MG63 (cell line): ENCODE measurements around the gene MTCP1. TPM values are rescaled to one million over a fixed set of nuclear protein-coding genes. Genes with fewer than 3 reads are reported as not detected.

Experiments
- DNase-seq: peaks from one replicate; pipeline ENCODE4 v3.0.0-alpha.2; 2020
- H3K27me3 ChIP-seq: fragments of 250-450 bp; sonication (Bioruptor Pico); 2 replicates; pipeline ENCODE4 v1.5.1; 2020; ENCODE audit warnings: mild to moderate bottlenecking, moderate library complexity
- H3K36me3 ChIP-seq: fragments of 250-450 bp; sonication (Bioruptor Pico); 2 replicates; pipeline ENCODE4 v1.5.1; 2020; ENCODE audit warnings: mild to moderate bottlenecking, moderate library complexity
- H3K4me3 ChIP-seq: fragments of 250-450 bp; sonication (Bioruptor Pico); 2 replicates; pipeline ENCODE4 v1.5.1; 2020; ENCODE audit warnings: mild to moderate bottlenecking, moderate library complexity
- H3K9me3 ChIP-seq: fragments of 250-450 bp; sonication (Bioruptor Pico); 2 replicates; pipeline ENCODE4 v1.5.1; 2020; ENCODE audit warnings: mild to moderate bottlenecking, moderate library complexity
- total RNA-seq: library from RNA; depleted of rRNA; stranded (reverse); fragments of >200 nt; shearing (Covaris generic); gene quantifications from 2 replicates; pipeline ENCODE4 v1.2.3, GENCODE V29; 2014; ENCODE audit warnings: low replicate concordance; rRNA removed

The MTCP1 gene
- total RNA-seq = 14.6 and 79.5 TPM in 2 replicates

DNA sequence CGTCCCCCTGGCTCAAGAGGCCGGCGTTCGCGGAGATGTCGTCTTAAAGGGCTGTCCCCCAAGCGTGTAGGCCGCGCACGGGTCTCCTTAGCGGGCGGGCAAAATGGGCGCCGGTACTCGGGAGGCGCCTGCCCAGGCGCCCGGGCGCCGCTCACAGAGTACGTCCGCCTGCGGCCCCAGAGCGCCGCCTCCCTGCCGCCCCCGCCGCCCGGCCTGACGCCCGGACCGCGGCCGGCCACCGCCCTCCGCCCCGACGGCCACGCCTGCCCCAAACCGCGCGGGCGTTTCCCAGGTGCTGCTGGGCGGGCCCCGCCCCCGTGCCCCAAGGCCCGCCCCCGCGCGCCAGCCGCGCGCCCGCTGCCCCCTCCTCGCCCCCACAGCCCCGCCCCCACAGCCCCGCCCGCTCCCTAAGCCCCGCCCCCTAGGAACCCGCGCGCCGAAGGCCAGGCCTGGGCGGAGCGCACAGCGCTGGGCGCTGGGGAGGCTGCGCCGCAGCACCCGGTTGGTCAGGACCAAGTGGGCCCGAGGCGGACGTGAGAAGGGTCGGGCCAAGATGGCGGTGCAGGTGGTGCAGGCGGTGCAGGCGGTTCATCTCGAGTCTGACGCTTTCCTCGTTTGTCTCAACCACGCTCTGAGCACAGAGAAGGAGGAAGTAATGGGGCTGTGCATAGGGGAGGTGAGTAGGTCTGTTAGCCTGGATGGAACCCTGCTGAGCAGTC lies at the start of gene MTCP1, which contains the start of the genes BRCC3 and CMC4:
MTCP1 (minus strand) TSS at position 162 of the 719 bp plus-strand sequence. CDS start 5,126 bp downstream, outside the sequence.
BRCC3 (plus strand) TSS at position 534 of the 719 bp plus-strand sequence; CDS start at position 554, 20 bp downstream.
CMC4 (minus strand) TSS at position 162 of the 719 bp plus-strand sequence. CDS start 7,113 bp downstream, outside the sequence.
- DNase-seq = peak; percentile 84
- H3K27me3 ChIP-seq = no peaks in the 10 kb centered on the region
- peak within 1 kb of the TSS; percentile 75 for H3K4me3 ChIP-seq
- H3K9me3 ChIP-seq = no peaks in the 10 kb centered on the region
- H3K36me3 ChIP-seq = peaks cover 9% of the 10 kb centered on the region

DNA sequence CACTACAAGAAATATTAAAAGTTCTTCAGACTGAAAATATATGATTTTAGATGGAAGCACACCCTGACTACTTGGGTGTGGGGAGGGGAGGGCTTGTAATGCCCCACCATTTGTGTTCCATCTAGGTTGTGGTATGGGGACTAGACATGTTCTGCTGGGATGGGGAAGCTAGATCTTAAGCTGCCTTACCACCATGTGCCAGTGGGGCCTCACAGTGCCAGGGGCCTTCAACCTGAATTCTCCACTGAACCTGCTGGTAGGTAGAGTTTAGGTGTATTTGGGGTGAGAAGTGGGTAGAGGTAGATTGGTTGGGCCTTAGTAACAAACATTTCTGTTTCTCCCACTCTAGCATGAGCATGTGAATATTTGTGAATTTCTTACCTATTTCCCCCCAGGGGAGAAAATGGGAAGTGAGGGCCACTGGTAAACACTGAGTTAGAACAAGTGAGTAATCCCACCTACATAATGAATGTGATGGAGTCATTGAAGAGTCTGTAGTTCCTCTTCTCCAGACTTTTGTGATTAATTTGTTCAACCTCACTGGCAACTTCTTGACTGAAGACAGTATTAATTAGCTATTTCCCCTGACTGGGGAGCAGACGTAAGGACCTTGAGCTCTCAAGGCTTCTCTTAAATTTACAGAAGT lies 44.4 kb upstream of the MTCP1 start:
- H3K4me3 ChIP-seq = no peak overlapping the region
- DNase-seq = no peak
- peaks cover 15% of the 10 kb centered on the region for H3K36me3 ChIP-seq
- H3K9me3 ChIP-seq = peaks cover 2% of the 10 kb centered on the region; the same call in 1 of the 2 replicates
- H3K27me3 ChIP-seq = no peaks in the 10 kb centered on the region

DNA sequence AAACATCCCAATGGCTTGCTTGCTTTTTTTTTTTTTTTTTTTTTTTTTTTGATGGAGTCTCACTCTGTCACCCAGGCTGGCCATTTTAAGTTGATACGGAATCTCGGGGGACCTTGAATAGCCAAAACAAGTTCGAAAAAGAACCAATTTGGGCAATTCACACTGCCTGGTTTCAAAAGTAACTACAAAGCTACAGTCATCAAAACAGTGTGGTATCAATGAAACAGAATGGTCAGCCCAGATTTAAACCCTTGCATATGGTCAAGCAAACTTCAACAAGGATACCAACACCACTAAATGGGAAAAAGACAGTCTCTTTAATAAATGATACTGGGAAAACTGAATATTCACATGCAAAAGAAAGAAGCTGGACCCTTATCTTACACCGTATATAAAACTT lies 42.2 kb upstream of the MTCP1 start:
- Histone ChIP-seq H3K27me3 (no peaks in the 10 kb centered on the region), H3K36me3 (peaks cover 21% of the 10 kb centered on the region), H3K9me3 (peaks cover 2% of the 10 kb centered on the region; the same call in 1 of the 2 replicates), H3K4me3 (no peak overlapping the region)
- no peak for DNase-seq

- H3K27me3 ChIP-seq = no peaks in the 10 kb centered on the region
- peaks cover 2% of the 10 kb centered on the region; the same call in 1 of the 2 replicates for H3K9me3 ChIP-seq
- no peak for DNase-seq
- peaks cover 24% of the 10 kb centered on the region for H3K36me3 ChIP-seq
- no peak overlapping the region for H3K4me3 ChIP-seq
Observed at GRCh38 chrX:155112171-155112570, 41.2 kb upstream of the MTCP1 start.

DNA sequence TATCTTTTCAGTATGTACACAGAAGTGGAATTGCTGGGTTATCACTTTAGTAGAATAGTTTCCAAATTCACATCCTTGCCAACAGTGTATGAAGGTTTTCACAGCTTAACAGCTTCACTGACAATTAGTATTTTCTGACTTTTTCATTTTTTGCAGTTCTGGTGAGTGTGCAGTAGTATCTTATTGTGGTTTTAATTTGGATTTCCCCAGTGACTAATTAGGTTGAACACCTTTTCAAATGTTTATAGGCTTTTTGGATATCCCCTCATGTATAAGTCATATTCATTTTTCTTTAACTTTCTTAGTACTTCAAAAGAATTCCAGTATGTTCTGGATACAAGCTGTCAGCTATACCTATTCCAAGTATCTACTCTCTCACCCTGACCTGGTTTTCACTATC lies 37.5 kb upstream of the MTCP1 start:
- H3K36me3 ChIP-seq = peaks cover 24% of the 10 kb centered on the region

GRCh38 chrX:155105919-155106318 lies 35.0 kb upstream of the MTCP1 start:
- no peaks in the 10 kb centered on the region for H3K9me3 ChIP-seq
- no peaks in the 10 kb centered on the region for H3K27me3 ChIP-seq
- H3K36me3 ChIP-seq = peaks cover 13% of the 10 kb centered on the region
- H3K4me3 ChIP-seq = no peak overlapping the region
- DNase-seq = no peak

More for the DNA sequence above, 37.5 kb upstream of the MTCP1 start:
- Histone ChIP-seq H3K4me3 (no peak overlapping the region), H3K27me3 (no peaks in the 10 kb centered on the region), H3K9me3 (peaks cover 2% of the 10 kb centered on the region; the same call in 1 of the 2 replicates)
- no peak for DNase-seq

DNA sequence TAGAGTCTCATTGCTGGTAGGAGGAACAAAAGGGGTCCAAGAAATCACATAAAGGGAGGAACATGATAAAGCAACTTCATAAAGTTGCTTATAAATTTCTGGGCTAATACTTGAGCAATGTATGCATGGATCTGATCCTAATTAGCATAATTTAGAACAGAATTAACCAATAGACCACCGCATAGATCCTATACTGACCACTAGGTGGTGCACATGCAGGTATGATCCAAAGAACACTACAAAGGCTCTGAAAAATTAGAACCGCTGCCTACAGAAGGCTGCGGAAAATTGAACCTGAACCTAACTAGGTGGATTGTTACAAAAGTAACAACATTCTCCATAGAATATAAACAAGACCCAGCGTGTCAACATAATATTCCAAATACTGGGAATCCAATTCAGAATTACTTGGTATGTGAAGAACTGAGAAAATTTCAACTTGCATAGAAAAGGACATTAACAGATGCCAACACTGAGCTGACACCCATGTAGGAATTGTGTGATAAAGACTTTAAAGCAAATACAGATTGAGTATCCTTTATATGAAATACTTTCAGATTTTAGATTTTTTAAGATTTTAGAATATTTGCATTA lies 23.6 kb upstream of the MTCP1 start:
- no peak for DNase-seq
- Histone ChIP-seq H3K4me3 (no peak overlapping the region), H3K36me3 (peaks cover 8% of the 10 kb centered on the region; the same call in 1 of the 2 replicates), H3K9me3 (no peaks in the 10 kb centered on the region), H3K27me3 (no peaks in the 10 kb centered on the region)

GRCh38 chrX:155086961-155087735 lies 16.2 kb upstream of the MTCP1 start:
- no peak overlapping the region for H3K4me3 ChIP-seq

GRCh38 chrX:155086202-155086840 lies 15.4 kb upstream of the MTCP1 start:
- DNase-seq = peak; percentile 6
- Histone ChIP-seq H3K36me3 (no peaks in the 10 kb centered on the region), H3K9me3 (no peaks in the 10 kb centered on the region), H3K4me3 (no peak overlapping the region), H3K27me3 (no peaks in the 10 kb centered on the region)

More at GRCh38 chrX:155086961-155087735, 16.2 kb upstream of the MTCP1 start:
- Histone ChIP-seq H3K36me3 (no peaks in the 10 kb centered on the region), H3K27me3 (no peaks in the 10 kb centered on the region), H3K9me3 (no peaks in the 10 kb centered on the region)
- DNase-seq = no peak

DNA sequence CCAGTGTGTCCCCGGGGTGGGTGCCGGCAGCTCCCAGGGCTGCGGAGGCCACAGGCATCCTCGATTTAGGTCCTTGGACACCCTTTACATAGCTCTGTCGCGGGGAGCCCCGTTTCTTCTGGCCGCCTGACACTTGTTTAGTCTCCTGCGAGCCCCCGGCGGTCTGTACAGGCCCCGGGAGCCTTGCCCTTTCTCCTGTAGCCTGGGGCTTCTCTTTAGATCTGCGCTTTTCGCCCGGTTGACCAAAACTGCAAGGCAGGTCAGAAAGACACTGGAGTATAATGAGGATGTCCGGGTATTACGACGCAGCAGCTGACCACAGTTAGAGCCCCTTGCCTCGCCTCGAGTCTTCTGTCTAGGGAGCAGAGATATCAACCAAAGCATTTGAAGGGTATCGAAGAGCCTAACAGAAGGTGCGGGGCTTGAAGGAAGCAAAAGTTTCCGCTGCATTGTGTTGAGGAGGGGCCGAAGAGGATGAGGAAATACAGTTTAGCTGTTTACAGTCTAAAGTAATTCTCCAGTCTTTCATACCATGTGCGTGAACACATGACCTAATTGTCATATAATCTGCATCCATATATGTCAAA lies 851 bp upstream of the MTCP1 start:
- no peak for DNase-seq
- H3K27me3 ChIP-seq = no peaks in the 10 kb centered on the region

DNA sequence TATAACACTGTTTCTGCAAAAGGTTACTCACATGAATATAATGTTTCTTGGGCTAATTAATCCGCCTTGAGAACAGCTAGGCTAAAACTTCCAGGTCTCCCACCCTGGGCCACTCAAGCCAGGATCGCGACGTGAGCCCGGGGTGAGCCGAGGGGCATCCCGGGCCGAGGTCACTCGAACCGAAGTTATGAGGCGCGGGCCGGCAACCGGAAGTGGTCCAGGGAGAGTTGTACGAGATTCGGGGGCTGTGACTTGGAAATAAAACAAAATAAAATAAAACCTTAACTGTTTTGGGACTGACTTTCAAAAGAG lies 317 bp downstream of the MTCP1 start:
- H3K4me3 ChIP-seq = peak overlapping the region; percentile 75
- no peak for DNase-seq
- H3K36me3 ChIP-seq = peaks cover 9% of the 10 kb centered on the region
- H3K9me3 ChIP-seq = no peaks in the 10 kb centered on the region
- no peaks in the 10 kb centered on the region for H3K27me3 ChIP-seq

More for the DNA sequence above, 851 bp upstream of the MTCP1 start:
- Histone ChIP-seq H3K36me3 (peaks cover 9% of the 10 kb centered on the region), H3K4me3 (peak overlapping the region; percentile 73), H3K9me3 (no peaks in the 10 kb centered on the region)

GRCh38 chrX:155070038-155070437 lies 898 bp downstream of the MTCP1 start:
- no peaks in the 10 kb centered on the region for H3K27me3 ChIP-seq
- no peaks in the 10 kb centered on the region for H3K9me3 ChIP-seq
- no peak for DNase-seq
- H3K4me3 ChIP-seq = peak overlapping the region; percentile 75
- peaks cover 7% of the 10 kb centered on the region for H3K36me3 ChIP-seq

DNA sequence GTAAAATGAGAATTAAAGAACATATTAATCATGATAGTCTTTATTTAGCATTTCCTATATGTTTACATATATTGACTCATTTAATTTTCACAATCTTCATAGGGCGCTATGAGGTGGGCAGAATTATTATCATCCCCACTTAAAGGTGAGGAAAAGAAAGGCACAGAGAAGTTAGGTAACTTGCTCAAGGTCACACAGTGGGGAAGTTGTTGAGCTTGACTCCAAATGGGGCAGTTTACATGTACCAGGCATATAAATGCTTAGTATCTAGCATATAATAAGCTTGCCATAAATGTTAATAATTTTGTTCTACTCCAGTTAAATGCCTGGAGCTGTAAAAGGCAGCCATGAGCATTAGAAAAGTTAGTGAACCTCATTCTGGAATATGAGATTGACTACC lies 1.5 kb downstream of the MTCP1 start:
- Histone ChIP-seq H3K36me3 (peaks cover 3% of the 10 kb centered on the region; the same call in 1 of the 2 replicates), H3K27me3 (no peaks in the 10 kb centered on the region), H3K4me3 (peak overlapping the region; percentile 75), H3K9me3 (no peaks in the 10 kb centered on the region)
- no peak for DNase-seq

GRCh38 chrX:155068165-155068564 lies 2.8 kb downstream of the MTCP1 start:
- Histone ChIP-seq H3K27me3 (no peaks in the 10 kb centered on the region), H3K36me3 (no peaks in the 10 kb centered on the region; the same call in none of the 2 replicates), H3K9me3 (no peaks in the 10 kb centered on the region), H3K4me3 (no peak overlapping the region)
- DNase-seq = peak; percentile 68

DNA sequence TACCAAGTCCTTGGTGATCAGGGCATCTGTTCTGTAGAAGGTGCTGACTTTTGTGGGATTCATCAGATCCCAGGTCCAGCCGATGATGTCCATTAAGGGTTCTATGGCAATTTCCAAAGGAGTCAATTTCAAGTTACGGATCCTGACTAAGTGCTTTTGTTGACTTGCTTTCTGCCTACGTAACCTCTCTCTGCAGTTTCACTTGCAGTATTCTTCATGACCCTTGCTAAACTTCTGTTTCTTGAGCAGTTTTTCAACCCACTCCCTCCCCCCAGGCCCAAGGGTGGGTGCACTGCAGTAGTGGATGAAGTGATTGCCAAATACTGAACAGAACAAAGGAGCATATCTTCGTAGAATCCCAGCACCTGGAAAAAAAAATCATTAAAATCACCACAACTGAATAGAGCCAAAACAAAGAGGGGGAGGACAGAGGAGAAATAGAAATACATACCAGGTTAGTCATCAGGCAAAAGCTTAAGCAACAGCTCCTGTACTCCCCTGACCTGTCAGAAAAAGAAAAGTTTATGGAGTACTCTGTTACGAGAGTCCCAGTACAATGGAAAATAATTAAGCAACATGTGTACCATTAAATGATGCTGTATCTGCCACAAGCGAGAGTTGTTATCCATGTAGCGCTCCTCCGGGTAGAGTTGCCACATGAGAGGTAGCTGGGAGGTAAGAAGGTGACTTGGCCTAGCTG lies 5.8 kb downstream of the MTCP1 start:
- no peak overlapping the region for H3K4me3 ChIP-seq

More for the DNA sequence above, 5.8 kb downstream of the MTCP1 start:
- H3K27me3 ChIP-seq = no peaks in the 10 kb centered on the region
- no peaks in the 10 kb centered on the region; the same call in none of the 2 replicates for H3K36me3 ChIP-seq
- no peak for DNase-seq
- no peaks in the 10 kb centered on the region for H3K9me3 ChIP-seq
